ENCODE results near the gene CALCOCO1. TPM values are rescaled to one million over a fixed set of nuclear protein-coding genes. Genes with fewer than 3 reads are reported as not detected.
A peak's percentile ranks its signal among the peaks of the same experiment; 100 is the strongest.

Gene CALCOCO1
- total and polyA plus RNA-seq, 9 of the 15 experiments (the other 6 are each of a cell fraction or from before 2014, with no cell fraction given), result 1.9 to 31.8 (median 11.0) TPM

DNA sequence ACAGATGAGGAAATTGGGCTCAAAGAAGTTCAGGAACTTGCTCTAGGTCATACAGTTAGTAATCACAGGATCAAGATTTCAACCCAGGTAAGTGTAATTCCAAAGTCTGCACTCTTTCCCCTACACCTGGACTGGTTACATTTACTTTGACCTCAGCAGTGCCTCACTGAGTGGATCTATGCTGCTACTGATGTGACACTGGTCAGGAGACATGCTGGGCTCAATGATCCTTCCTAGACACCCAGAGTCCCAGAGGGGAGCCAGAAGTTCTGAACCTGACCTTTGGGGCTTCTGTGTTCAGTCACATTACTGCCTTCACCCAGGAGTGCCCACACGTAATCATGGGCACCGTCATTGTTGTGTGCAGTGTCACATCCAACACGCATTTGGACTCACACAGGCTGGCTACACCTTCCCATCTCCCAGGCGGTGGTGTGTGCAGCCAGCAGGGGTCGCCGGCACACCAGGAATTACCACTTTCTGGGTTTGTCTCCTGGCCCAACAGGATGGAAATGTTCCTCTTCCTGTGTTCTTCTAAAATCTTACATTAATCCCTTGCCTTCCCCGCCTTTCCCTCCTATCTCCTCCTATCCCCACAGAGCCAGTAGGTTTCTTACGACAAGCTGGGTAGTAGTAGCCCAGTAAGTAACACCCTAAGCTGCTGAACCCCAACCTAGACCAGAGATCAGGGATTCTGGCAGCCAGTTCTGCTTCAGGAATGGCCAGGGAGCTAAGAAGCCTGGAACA lies 25.6 kb downstream of the CALCOCO1 start (continued):
- TF ChIP-seq POU5F1 (IDR thresholded peaks at IDR 0.05; ENCODE audit: borderline replicate concordance, low read depth, low read length, partially characterized antibody) (no peak), HDAC6 (IDR thresholded peaks at IDR 0.05; ENCODE audit: low read depth, low read length) (no peak), GTF2E2 (tag; IDR thresholded peaks at IDR 0.05) (no peak), RB1 (IDR thresholded peaks at IDR 0.05; ENCODE audit: low read depth) (peak; percentile 70), STAT5A (IDR thresholded peaks at IDR 0.05; ENCODE audit: borderline replicate concordance, low read length) (no peak), BHLHE40 (IDR thresholded peaks at IDR 0.05; ENCODE audit: low read length) (0 out of 2 replicates have a peak, but pooled peaks have one; percentile 6), ZNF766 (CRISPR knock-in tag; conservative IDR thresholded peaks at IDR 0.05) (no peak), GABPB1 (CRISPR knock-in tag; IDR thresholded peaks at IDR 0.05) (no peak), MAZ (CRISPR knock-in tag; conservative IDR thresholded peaks at IDR 0.05 in 1 of 2, IDR thresholded peaks at IDR 0.05 in 1 of 2) (peak in 1 of 2 experiments; percentile 23; a peak in 1 of 4 replicates), BRD4 (IDR thresholded peaks at IDR 0.05) (no peak), TFAM (CRISPR knock-in tag; conservative IDR thresholded peaks at IDR 0.05) (no peak), ARNT (IDR thresholded peaks at IDR 0.05) (no peak), KLF1 (tag; IDR thresholded peaks at IDR 0.05) (no peak), KAT8 (IDR thresholded peaks at IDR 0.05; ENCODE audit: low read depth) (no peak), PRMT5 (CRISPR knock-in tag; IDR thresholded peaks at IDR 0.05) (no peak), ZNF707 (CRISPR knock-in tag; conservative IDR thresholded peaks at IDR 0.05) (no peak)
- TF ChIP-seq, protein P1, sequence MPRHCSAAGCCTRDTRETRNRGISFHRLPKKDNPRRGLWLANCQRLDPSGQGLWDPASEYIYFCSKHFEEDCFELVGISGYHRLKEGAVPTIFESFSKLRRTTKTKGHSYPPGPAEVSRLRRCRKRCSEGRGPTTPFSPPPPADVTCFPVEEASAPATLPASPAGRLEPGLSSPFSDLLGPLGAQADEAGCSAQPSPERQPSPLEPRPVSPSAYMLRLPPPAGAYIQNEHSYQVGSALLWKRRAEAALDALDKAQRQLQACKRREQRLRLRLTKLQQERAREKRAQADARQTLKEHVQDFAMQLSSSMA (CRISPR knock-in tag; IDR thresholded peaks at IDR 0.05), result no peak
- TF ChIP-seq, protein P2, sequence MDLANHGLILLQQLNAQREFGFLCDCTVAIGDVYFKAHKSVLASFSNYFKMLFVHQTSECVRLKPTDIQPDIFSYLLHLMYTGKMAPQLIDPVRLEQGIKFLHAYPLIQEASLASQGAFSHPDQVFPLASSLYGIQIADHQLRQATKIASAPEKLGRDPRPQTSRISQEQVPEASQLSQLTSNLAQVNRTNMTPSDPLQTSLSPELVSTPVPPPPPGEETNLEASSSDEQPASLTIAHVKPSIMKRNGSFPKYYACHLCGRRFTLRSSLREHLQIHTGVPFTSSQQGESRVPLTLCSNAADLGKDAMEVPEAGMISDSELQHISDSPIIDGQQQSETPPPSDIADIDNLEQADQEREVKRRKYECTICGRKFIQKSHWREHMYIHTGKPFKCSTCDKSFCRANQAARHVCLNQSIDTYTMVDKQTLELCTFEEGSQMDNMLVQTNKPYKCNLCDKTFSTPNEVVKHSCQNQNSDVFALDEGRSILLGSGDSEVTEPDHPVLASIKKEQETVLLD (IDR thresholded peaks at IDR 0.05), result no peak
- TF ChIP-seq, protein P3, sequence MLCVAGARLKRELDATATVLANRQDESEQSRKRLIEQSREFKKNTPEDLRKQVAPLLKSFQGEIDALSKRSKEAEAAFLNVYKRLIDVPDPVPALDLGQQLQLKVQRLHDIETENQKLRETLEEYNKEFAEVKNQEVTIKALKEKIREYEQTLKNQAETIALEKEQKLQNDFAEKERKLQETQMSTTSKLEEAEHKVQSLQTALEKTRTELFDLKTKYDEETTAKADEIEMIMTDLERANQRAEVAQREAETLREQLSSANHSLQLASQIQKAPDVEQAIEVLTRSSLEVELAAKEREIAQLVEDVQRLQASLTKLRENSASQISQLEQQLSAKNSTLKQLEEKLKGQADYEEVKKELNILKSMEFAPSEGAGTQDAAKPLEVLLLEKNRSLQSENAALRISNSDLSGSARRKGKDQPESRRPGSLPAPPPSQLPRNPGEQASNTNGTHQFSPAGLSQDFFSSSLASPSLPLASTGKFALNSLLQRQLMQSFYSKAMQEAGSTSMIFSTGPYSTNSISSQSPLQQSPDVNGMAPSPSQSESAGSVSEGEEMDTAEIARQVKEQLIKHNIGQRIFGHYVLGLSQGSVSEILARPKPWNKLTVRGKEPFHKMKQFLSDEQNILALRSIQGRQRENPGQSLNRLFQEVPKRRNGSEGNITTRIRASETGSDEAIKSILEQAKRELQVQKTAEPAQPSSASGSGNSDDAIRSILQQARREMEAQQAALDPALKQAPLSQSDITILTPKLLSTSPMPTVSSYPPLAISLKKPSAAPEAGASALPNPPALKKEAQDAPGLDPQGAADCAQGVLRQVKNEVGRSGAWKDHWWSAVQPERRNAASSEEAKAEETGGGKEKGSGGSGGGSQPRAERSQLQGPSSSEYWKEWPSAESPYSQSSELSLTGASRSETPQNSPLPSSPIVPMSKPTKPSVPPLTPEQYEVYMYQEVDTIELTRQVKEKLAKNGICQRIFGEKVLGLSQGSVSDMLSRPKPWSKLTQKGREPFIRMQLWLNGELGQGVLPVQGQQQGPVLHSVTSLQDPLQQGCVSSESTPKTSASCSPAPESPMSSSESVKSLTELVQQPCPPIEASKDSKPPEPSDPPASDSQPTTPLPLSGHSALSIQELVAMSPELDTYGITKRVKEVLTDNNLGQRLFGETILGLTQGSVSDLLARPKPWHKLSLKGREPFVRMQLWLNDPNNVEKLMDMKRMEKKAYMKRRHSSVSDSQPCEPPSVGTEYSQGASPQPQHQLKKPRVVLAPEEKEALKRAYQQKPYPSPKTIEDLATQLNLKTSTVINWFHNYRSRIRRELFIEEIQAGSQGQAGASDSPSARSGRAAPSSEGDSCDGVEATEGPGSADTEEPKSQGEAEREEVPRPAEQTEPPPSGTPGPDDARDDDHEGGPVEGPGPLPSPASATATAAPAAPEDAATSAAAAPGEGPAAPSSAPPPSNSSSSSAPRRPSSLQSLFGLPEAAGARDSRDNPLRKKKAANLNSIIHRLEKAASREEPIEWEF (CRISPR knock-in tag; IDR thresholded peaks at IDR 0.05), result no peak
- TF ChIP-seq, protein P4, sequence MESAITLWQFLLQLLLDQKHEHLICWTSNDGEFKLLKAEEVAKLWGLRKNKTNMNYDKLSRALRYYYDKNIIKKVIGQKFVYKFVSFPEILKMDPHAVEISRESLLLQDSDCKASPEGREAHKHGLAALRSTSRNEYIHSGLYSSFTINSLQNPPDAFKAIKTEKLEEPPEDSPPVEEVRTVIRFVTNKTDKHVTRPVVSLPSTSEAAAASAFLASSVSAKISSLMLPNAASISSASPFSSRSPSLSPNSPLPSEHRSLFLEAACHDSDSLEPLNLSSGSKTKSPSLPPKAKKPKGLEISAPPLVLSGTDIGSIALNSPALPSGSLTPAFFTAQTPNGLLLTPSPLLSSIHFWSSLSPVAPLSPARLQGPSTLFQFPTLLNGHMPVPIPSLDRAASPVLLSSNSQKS (CRISPR knock-in tag; IDR thresholded peaks at IDR 0.05), result no peak
